Prostate gland (tissue), 2 donors: Measurements from ENCODE around the gene NUP153. TPM values are rescaled to one million over a fixed set of nuclear protein-coding genes. Genes with fewer than 3 reads are reported as not detected.

ENCODE experiments used
- DNase-seq: peaks from one replicate; pipeline ENCODE4 v3.0.0-alpha.2; 2019; ENCODE audit warnings: low spot score
- H3K27ac ChIP-seq, 2 donors: fragments of 200-600 bp; sonication (generic); 2 replicates each; pipeline ENCODE4 v1.5.1; 2017 to 2019
- H3K27me3 ChIP-seq: fragments of 200-600 bp; sonication (generic); replicated peaks from 2 replicates; pipeline ENCODE4 v1.5.1; 2019; ENCODE audit not compliant: insufficient read depth
- H3K36me3 ChIP-seq, 2 donors: fragments of 200-600 bp; sonication (generic); 1 replicate in 1 of 2; 2 replicates in 1 of 2; pipeline versions ENCODE4 v1.5.1 to v1.8.1; 2017 to 2019
- H3K4me1 ChIP-seq: fragments of 200-600 bp; sonication (generic); replicated peaks from 2 replicates; pipeline ENCODE4 v1.5.1; 2019
- H3K4me3 ChIP-seq, 2 donors: fragments of 200-600 bp; sonication (generic); 2 replicates each; pipeline ENCODE4 v1.5.1; 2017 to 2019
- H3K9me3 ChIP-seq: fragments of 200-600 bp; sonication (generic); 2 replicates; pipeline ENCODE4 v1.5.1; 2017
- CTCF ChIP-seq, 4 experiments: fragments of 200-600 bp in 2 of 4; fragments of 450-650 bp in 2 of 4; sonication (generic) in 2 of 4; IDR thresholded peaks; 1 replicate in 3 of 4; 2 replicates in 1 of 4; pipeline ENCODE4 v1.5.1; 2016 to 2019; ENCODE audit warnings: antibody characterized with exemption in 4 of 4, mild to moderate bottlenecking in 2 of 4, moderate library complexity in 2 of 4
- POLR2A ChIP-seq: fragments of 450-650 bp; IDR thresholded peaks from one replicate; pipeline ENCODE4 v1.6.1; 2016; ENCODE audit warnings: antibody characterized with exemption, mild to moderate bottlenecking
- POLR2AphosphoS5 ChIP-seq: sonication (generic); formaldehyde crosslinking; IDR thresholded peaks from one replicate; pipeline ENCODE4 v1.6.1; 2017; ENCODE audit warnings: antibody characterized with exemption
- WGBS: methylation state at CpG from one replicate; pipeline ENCODE4 v1.1.5; 2018; 5-methylcytosine and 5-hydroxymethylcytosine counted together
- intact Hi-C: fragments of 100-400 bp; cut with DNase I; formaldehyde crosslinking; loops from one replicate; pipeline ENCODE4 v1.14.2; 2022
- total RNA-seq, 2 donors: library from RNA; depleted of rRNA; stranded (reverse); fragments of >200 nt; gene quantifications; one replicate each; pipeline ENCODE4 v1.1.0, GENCODE V29; 2016

Gene NUP153
- total RNA-seq, 2 donors from 2014 or later = 35.3 to 46.2 TPM

GRCh38 chr6:17606606-17607005 is 100.1 kb downstream of the NUP153 start:
- no peaks in the 10 kb centered on the region for H3K36me3 ChIP-seq
- H3K27ac ChIP-seq = no peak overlapping the region
- DNase-seq = no peak
- TF ChIP-seq POLR2A (no peak), CTCF (IDR thresholded peaks at IDR 0.05) (no peak), POLR2AphosphoS5 (no peak)
- H3K27me3 ChIP-seq = no peaks in the 10 kb centered on the region
- H3K4me1 ChIP-seq = no peaks in the 10 kb centered on the region
- no peaks in the 10 kb centered on the region for H3K9me3 ChIP-seq
- no peak overlapping the region for H3K4me3 ChIP-seq
- intact Hi-C loops = no loop called here
- WGBS = 96% methylated on average over 4 of the region's 4 CpGs

- H3K4me3 ChIP-seq = no peak overlapping the region
- no peaks in the 10 kb centered on the region for H3K36me3 ChIP-seq
- intact Hi-C loops = loop anchor here (5.0 kb wide), 1 partner anchor 104 kb away; the partner anchor contains the start of gene NUP153
- no peaks in the 10 kb centered on the region for H3K9me3 ChIP-seq
- TF ChIP-seq POLR2AphosphoS5 = no peak
- no peak for TF ChIP-seq POLR2A
- no peak for TF ChIP-seq CTCF (IDR thresholded peaks at IDR 0.05)
- 23% methylated on average over 1 of the region's 1 CpG for WGBS
- DNase-seq = no peak
- no peaks in the 10 kb centered on the region for H3K4me1 ChIP-seq
- no peak overlapping the region for H3K27ac ChIP-seq
- H3K27me3 ChIP-seq = no peaks in the 10 kb centered on the region
Observed at GRCh38 chr6:17602888-17603287, 103.8 kb downstream of the NUP153 start.

- Histone ChIP-seq H3K27ac (peak overlapping the region; percentile 93 to 98), H3K4me1 (no peaks in the 10 kb centered on the region), H3K9me3 (no peaks in the 10 kb centered on the region), H3K36me3 (no peaks in the 10 kb centered on the region), H3K4me3 (peak overlapping the region; percentile 80 to 96), H3K27me3 (no peaks in the 10 kb centered on the region)
- no peak for TF ChIP-seq POLR2A
- TF ChIP-seq CTCF (IDR thresholded peaks at IDR 0.05) = no peak
- TF ChIP-seq POLR2AphosphoS5 = no peak
- WGBS = 5% methylated on average over 5 of the region's 5 CpGs
- no peak for DNase-seq
- intact Hi-C loops = loop anchor here (5.0 kb wide), 1 partner anchor 106 kb away; the partner anchor contains the start of gene NUP153
Observed at GRCh38 chr6:17601386-17601703, 105.4 kb downstream of the NUP153 start.

- H3K4me3 ChIP-seq = peak overlapping the region; percentile 80 to 96
- peak overlapping the region; percentile 93 to 98 for H3K27ac ChIP-seq
- intact Hi-C loops = loop anchor here (5.0 kb wide), 1 partner anchor 107 kb away; the partner anchor contains the start of gene NUP153
- no peaks in the 10 kb centered on the region for H3K36me3 ChIP-seq
- H3K27me3 ChIP-seq = no peaks in the 10 kb centered on the region
- DNase-seq = peak; percentile 39
- H3K4me1 ChIP-seq = no peaks in the 10 kb centered on the region
- TF ChIP-seq POLR2AphosphoS5 (no peak), CTCF (IDR thresholded peaks at IDR 0.05) (peak in 1 of 4 experiments; percentile 21)
- H3K9me3 ChIP-seq = no peaks in the 10 kb centered on the region
- 2% methylated on average over 50 of the region's 77 CpGs for WGBS
Observed at GRCh38 chr6:17600527-17601385, 106.0 kb downstream of the NUP153 start.
